ENCODE data around the gene LRRC8C.
A peak's percentile ranks its signal among the peaks of the same experiment; 100 is the strongest.

Gene LRRC8C

GRCh38 chr1:89724369-89725010 is 91.6 kb downstream of the LRRC8C start:
- Histone ChIP-seq H3K9ac (ENCODE audit: low read length in 5 of 5) (no peak overlapping the region), H3K9me3 (ENCODE audit: control insufficient read depth in 5 of 5, low read length in 5 of 5) (no peaks in the 10 kb centered on the region), H3K36me3 (ENCODE audit: control insufficient read depth in 5 of 5, insufficient read depth in 5 of 5, low read length in 5 of 5) (no peaks in the 10 kb centered on the region), H3K27me3 (ENCODE audit: control insufficient read depth in 5 of 5, insufficient read depth in 4 of 5, low read length in 5 of 5) (no peaks in the 10 kb centered on the region), H3K27ac (ENCODE audit: low read depth, low read length) (peak overlapping the region; percentile 67), H3K4me3 (ENCODE audit: low read depth in 1 of 5, low read length in 5 of 5) (peak overlapping the region in 1 of 5 donors; percentile 9), H3K4me1 (ENCODE audit: control insufficient read depth in 5 of 5, insufficient read depth in 5 of 5, low read length in 5 of 5) (peaks cover 10 to 62% (median 36%) of the 10 kb centered on the region in 5 donors)

DNA sequence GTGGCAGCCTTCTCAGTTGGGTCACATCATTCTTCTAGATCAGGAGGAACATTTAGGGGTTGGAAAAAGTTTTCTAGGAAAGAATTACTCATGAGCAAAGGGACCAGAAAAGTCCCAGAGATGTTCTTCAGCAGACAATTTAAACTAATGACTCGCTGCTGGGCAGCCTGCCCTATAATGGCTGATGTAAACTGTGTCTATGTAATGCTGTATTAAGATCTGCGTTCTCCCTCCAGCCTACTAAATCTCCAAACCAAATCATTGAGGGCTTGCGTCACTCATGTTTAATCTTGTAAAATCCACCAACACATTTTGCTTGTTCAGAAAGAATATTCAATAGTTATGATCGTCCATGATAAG is 92.1 kb downstream of the LRRC8C start:
- H3K27ac ChIP-seq (ENCODE audit: low read depth, low read length), result peak overlapping the region; percentile 67
- no peaks in the 10 kb centered on the region for H3K27me3 ChIP-seq (ENCODE audit: control insufficient read depth in 5 of 5, insufficient read depth in 4 of 5, low read length in 5 of 5)
- no peak overlapping the region for H3K9ac ChIP-seq (ENCODE audit: low read length in 5 of 5)
- peak overlapping the region in 1 of 5 donors; percentile 9 for H3K4me3 ChIP-seq (ENCODE audit: low read depth in 1 of 5, low read length in 5 of 5)
- H3K36me3 ChIP-seq (ENCODE audit: control insufficient read depth in 5 of 5, insufficient read depth in 5 of 5, low read length in 5 of 5), result no peaks in the 10 kb centered on the region
- no peaks in the 10 kb centered on the region for H3K9me3 ChIP-seq (ENCODE audit: control insufficient read depth in 5 of 5, low read length in 5 of 5)
- peaks cover 8 to 57% (median 31%) of the 10 kb centered on the region in 5 donors for H3K4me1 ChIP-seq (ENCODE audit: control insufficient read depth in 5 of 5, insufficient read depth in 5 of 5, low read length in 5 of 5)

- Histone ChIP-seq H3K9ac (ENCODE audit: low read length in 5 of 5) (no peak overlapping the region), H3K27ac (ENCODE audit: low read depth, low read length) (peak overlapping the region; percentile 67), H3K4me1 (ENCODE audit: control insufficient read depth in 5 of 5, insufficient read depth in 5 of 5, low read length in 5 of 5) (peaks cover 6 to 51% (median 26%) of the 10 kb centered on the region in 5 donors), H3K9me3 (ENCODE audit: control insufficient read depth in 5 of 5, low read length in 5 of 5) (no peaks in the 10 kb centered on the region), H3K27me3 (ENCODE audit: control insufficient read depth in 5 of 5, insufficient read depth in 4 of 5, low read length in 5 of 5) (no peaks in the 10 kb centered on the region), H3K4me3 (ENCODE audit: low read depth in 1 of 5, low read length in 5 of 5) (no peak overlapping the region), H3K36me3 (ENCODE audit: control insufficient read depth in 5 of 5, insufficient read depth in 5 of 5, low read length in 5 of 5) (no peaks in the 10 kb centered on the region)
Measured at GRCh38 chr1:89725631-89726030, 92.7 kb downstream of the LRRC8C start.

DNA sequence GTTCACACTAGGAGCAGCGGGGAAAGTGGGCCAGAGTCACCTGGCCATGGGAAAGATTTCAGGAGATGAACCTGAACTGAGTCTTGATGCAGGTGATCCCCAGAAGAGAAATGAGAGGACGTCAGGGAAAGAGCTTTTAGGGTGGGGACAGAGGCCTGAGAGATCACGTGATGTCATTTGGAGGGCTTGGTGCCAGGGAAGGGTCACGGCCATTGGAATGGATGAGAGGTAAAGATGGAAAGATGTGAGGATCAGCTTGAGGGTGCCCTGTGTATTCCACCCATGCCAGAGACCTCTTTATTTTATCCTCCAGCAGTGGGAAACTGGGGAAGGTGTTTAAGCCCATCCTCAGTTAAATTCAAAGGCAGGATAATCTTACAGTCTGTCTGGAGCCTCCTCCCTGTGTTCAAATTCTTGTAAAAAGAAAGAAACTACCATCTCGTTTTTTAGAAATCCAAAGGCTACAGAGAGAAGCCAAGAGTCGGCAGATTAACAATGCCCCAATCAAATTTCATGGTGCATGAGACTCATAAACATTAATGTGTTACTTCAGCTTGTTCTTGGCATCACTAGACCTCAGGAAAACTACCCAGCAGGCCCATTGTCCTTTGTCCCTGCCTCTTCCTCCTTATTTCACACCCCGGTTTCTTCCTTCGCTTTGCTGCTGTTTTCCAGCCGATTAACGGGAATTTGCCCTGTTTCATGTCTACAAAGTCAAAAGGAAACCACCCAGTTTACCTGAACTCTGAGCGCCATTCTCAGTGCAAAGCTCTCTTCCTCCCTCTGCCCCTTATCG is 94.8 kb downstream of the LRRC8C start:
- H3K9me3 ChIP-seq (ENCODE audit: control insufficient read depth in 5 of 5, low read length in 5 of 5), result no peaks in the 10 kb centered on the region
- peak overlapping the region in 3 of 5 donors; percentile 19 to 38 (median 32) for H3K4me3 ChIP-seq (ENCODE audit: low read depth in 1 of 5, low read length in 5 of 5)
- peak overlapping the region; percentile 17 for H3K27ac ChIP-seq (ENCODE audit: low read depth, low read length)
- H3K9ac ChIP-seq (ENCODE audit: low read length in 5 of 5), result no peak overlapping the region
- peaks cover 6 to 44% (median 24%) of the 10 kb centered on the region in 5 donors for H3K4me1 ChIP-seq (ENCODE audit: control insufficient read depth in 5 of 5, insufficient read depth in 5 of 5, low read length in 5 of 5)
- H3K36me3 ChIP-seq (ENCODE audit: control insufficient read depth in 5 of 5, insufficient read depth in 5 of 5, low read length in 5 of 5), result no peaks in the 10 kb centered on the region
- H3K27me3 ChIP-seq (ENCODE audit: control insufficient read depth in 5 of 5, insufficient read depth in 4 of 5, low read length in 5 of 5), result no peaks in the 10 kb centered on the region

- no peaks in the 10 kb centered on the region for H3K9me3 ChIP-seq (ENCODE audit: control insufficient read depth in 5 of 5, low read length in 5 of 5)
- peak overlapping the region in 3 of 5 donors; percentile 19 to 38 (median 32) for H3K4me3 ChIP-seq (ENCODE audit: low read depth in 1 of 5, low read length in 5 of 5)
- no peaks in the 10 kb centered on the region for H3K27me3 ChIP-seq (ENCODE audit: control insufficient read depth in 5 of 5, insufficient read depth in 4 of 5, low read length in 5 of 5)
- no peaks in the 10 kb centered on the region for H3K36me3 ChIP-seq (ENCODE audit: control insufficient read depth in 5 of 5, insufficient read depth in 5 of 5, low read length in 5 of 5)
- H3K27ac ChIP-seq (ENCODE audit: low read depth, low read length), result peak overlapping the region; percentile 17
- peaks cover 6 to 44% (median 24%) of the 10 kb centered on the region in 5 donors for H3K4me1 ChIP-seq (ENCODE audit: control insufficient read depth in 5 of 5, insufficient read depth in 5 of 5, low read length in 5 of 5)
- no peak overlapping the region for H3K9ac ChIP-seq (ENCODE audit: low read length in 5 of 5)
Measured at GRCh38 chr1:89728381-89728780, 95.5 kb downstream of the LRRC8C start.

- H3K27me3 ChIP-seq (ENCODE audit: control insufficient read depth in 5 of 5, insufficient read depth in 4 of 5, low read length in 5 of 5), result no peaks in the 10 kb centered on the region
- H3K4me1 ChIP-seq (ENCODE audit: control insufficient read depth in 5 of 5, insufficient read depth in 5 of 5, low read length in 5 of 5), result peaks cover 0 to 29% (median 10%) of the 10 kb centered on the region in 5 donors
- H3K9ac ChIP-seq (ENCODE audit: low read length in 5 of 5), result no peak overlapping the region
- H3K4me3 ChIP-seq (ENCODE audit: low read depth in 1 of 5, low read length in 5 of 5), result no peak overlapping the region
- H3K9me3 ChIP-seq (ENCODE audit: control insufficient read depth in 5 of 5, low read length in 5 of 5), result no peaks in the 10 kb centered on the region
- no peaks in the 10 kb centered on the region for H3K36me3 ChIP-seq (ENCODE audit: control insufficient read depth in 5 of 5, insufficient read depth in 5 of 5, low read length in 5 of 5)
- H3K27ac ChIP-seq (ENCODE audit: low read depth, low read length), result no peak overlapping the region
Measured at GRCh38 chr1:89732206-89732605, 99.3 kb downstream of the LRRC8C start.

DNA sequence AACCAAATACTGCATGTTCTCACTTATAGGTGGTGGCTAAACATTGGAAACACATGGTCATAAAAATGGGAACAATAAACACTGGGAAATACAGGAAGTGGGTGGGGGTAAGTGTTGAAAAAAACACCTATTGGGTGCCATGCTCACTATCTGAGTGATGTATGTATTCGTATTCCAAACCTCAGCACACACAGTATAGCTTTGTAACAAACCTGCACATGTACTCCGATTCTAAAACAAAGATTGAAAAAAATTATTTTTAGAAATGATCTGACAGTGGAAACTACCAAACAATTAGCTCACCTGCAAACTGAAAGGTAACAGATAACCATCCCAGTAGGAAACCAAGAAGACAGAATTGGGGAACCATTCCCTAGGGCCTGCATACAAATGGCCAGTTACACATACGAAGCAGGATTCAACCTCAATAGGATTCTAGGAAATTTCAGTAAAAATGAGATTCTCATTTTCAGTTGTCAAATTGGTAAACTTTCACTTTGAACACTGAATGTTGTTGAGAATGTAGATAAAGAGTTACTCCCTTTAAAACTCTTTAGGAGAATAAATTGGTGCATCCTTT is 99.8 kb downstream of the LRRC8C start:
- no peaks in the 10 kb centered on the region for H3K36me3 ChIP-seq (ENCODE audit: control insufficient read depth in 5 of 5, insufficient read depth in 5 of 5, low read length in 5 of 5)
- no peaks in the 10 kb centered on the region for H3K27me3 ChIP-seq (ENCODE audit: control insufficient read depth in 5 of 5, insufficient read depth in 4 of 5, low read length in 5 of 5)
- H3K4me1 ChIP-seq (ENCODE audit: control insufficient read depth in 5 of 5, insufficient read depth in 5 of 5, low read length in 5 of 5), result peaks cover 0 to 23% (median 10%) of the 10 kb centered on the region in 5 donors
- no peak overlapping the region for H3K9ac ChIP-seq (ENCODE audit: low read length in 5 of 5)
- H3K27ac ChIP-seq (ENCODE audit: low read depth, low read length), result no peak overlapping the region
- H3K9me3 ChIP-seq (ENCODE audit: control insufficient read depth in 5 of 5, low read length in 5 of 5), result no peaks in the 10 kb centered on the region
- H3K4me3 ChIP-seq (ENCODE audit: low read depth in 1 of 5, low read length in 5 of 5), result no peak overlapping the region

- Histone ChIP-seq H3K9me3 (ENCODE audit: control insufficient read depth in 5 of 5, low read length in 5 of 5) (no peaks in the 10 kb centered on the region), H3K27ac (ENCODE audit: low read depth, low read length) (no peak overlapping the region), H3K9ac (ENCODE audit: low read length in 5 of 5) (no peak overlapping the region), H3K36me3 (ENCODE audit: control insufficient read depth in 5 of 5, insufficient read depth in 5 of 5, low read length in 5 of 5) (no peaks in the 10 kb centered on the region), H3K27me3 (ENCODE audit: control insufficient read depth in 5 of 5, insufficient read depth in 4 of 5, low read length in 5 of 5) (no peaks in the 10 kb centered on the region), H3K4me1 (ENCODE audit: control insufficient read depth in 5 of 5, insufficient read depth in 5 of 5, low read length in 5 of 5) (peaks cover 0 to 16% (median 6%) of the 10 kb centered on the region in 5 donors), H3K4me3 (ENCODE audit: low read depth in 1 of 5, low read length in 5 of 5) (no peak overlapping the region)
Measured at GRCh38 chr1:89733748-89734147, 100.8 kb downstream of the LRRC8C start.

GRCh38 chr1:89734442-89734841 is 101.5 kb downstream of the LRRC8C start:
- Histone ChIP-seq H3K4me1 (ENCODE audit: control insufficient read depth in 5 of 5, insufficient read depth in 5 of 5, low read length in 5 of 5) (peaks cover 0 to 20% (median 10%) of the 10 kb centered on the region in 5 donors), H3K27ac (ENCODE audit: low read depth, low read length) (no peak overlapping the region), H3K9ac (ENCODE audit: low read length in 5 of 5) (no peak overlapping the region), H3K36me3 (ENCODE audit: control insufficient read depth in 5 of 5, insufficient read depth in 5 of 5, low read length in 5 of 5) (no peaks in the 10 kb centered on the region), H3K9me3 (ENCODE audit: control insufficient read depth in 5 of 5, low read length in 5 of 5) (no peaks in the 10 kb centered on the region), H3K4me3 (ENCODE audit: low read depth in 1 of 5, low read length in 5 of 5) (no peak overlapping the region), H3K27me3 (ENCODE audit: control insufficient read depth in 5 of 5, insufficient read depth in 4 of 5, low read length in 5 of 5) (no peaks in the 10 kb centered on the region)

GRCh38 chr1:89735479-89735878 is 102.6 kb downstream of the LRRC8C start:
- H3K36me3 ChIP-seq (ENCODE audit: control insufficient read depth in 5 of 5, insufficient read depth in 5 of 5, low read length in 5 of 5), result no peaks in the 10 kb centered on the region
- H3K27ac ChIP-seq (ENCODE audit: low read depth, low read length), result no peak overlapping the region
- no peaks in the 10 kb centered on the region for H3K9me3 ChIP-seq (ENCODE audit: control insufficient read depth in 5 of 5, low read length in 5 of 5)
- no peaks in the 10 kb centered on the region for H3K27me3 ChIP-seq (ENCODE audit: control insufficient read depth in 5 of 5, insufficient read depth in 4 of 5, low read length in 5 of 5)
- H3K4me1 ChIP-seq (ENCODE audit: control insufficient read depth in 5 of 5, insufficient read depth in 5 of 5, low read length in 5 of 5), result peaks cover 0 to 31% (median 18%) of the 10 kb centered on the region in 5 donors
- no peak overlapping the region for H3K9ac ChIP-seq (ENCODE audit: low read length in 5 of 5)
- no peak overlapping the region for H3K4me3 ChIP-seq (ENCODE audit: low read depth in 1 of 5, low read length in 5 of 5)

Measured in subcutaneous abdominal adipose tissue (tissue), 5 donors.